Hematopoietic multipotent progenitor cell treated with erythropoietin and hydrocortisone succinate and interleukin-3 and kit ligand, for 15 days (in vitro differentiated cells): ENCODE data around the gene CFAP57.
"Not testable (repeated sequence)": the region's sequence is repeated elsewhere in the genome, so short reads cannot be mapped to it uniquely, and the experiment has no call there.

Experiments
- DNase-seq: peaks from one replicate; pipeline ENCODE4 v3.0.0-alpha.2; 2015; ENCODE audit warnings: low spot score

The CFAP57 gene

GRCh38 chr1:43174873-43175272 lies 2.7 kb downstream of the CFAP57 start:
- no peak for DNase-seq

GRCh38 chr1:43177691-43178090 lies 5.6 kb downstream of the CFAP57 start:
- DNase-seq = no peak

GRCh38 chr1:43184388-43184787 lies 12.3 kb downstream of the CFAP57 start:
- DNase-seq = no peak

- no peak for DNase-seq
These were observed 12.9 kb downstream of the CFAP57 start for GRCh38 chr1:43184995-43185394.

- DNase-seq = no peak
These were observed 16.0 kb downstream of the CFAP57 start for GRCh38 chr1:43188106-43188505.

- no peak for DNase-seq
These were observed 22.4 kb downstream of the CFAP57 start for GRCh38 chr1:43194509-43194908.

- no peak for DNase-seq
These were observed 25.4 kb downstream of the CFAP57 start for GRCh38 chr1:43197343-43198127.

GRCh38 chr1:43199093-43199726 lies 27.1 kb downstream of the CFAP57 start:
- DNase-seq = no peak

- no peak for DNase-seq
These were observed 31.7 kb downstream of the CFAP57 start for GRCh38 chr1:43203859-43204258.

GRCh38 chr1:43204394-43204793 lies 32.3 kb downstream of the CFAP57 start:
- DNase-seq = no peak

- no peak for DNase-seq
These were observed 33.5 kb downstream of the CFAP57 start for GRCh38 chr1:43205671-43206070.

- DNase-seq = no peak
These were observed 34.6 kb downstream of the CFAP57 start for GRCh38 chr1:43206600-43207228.

- no peak for DNase-seq
These were observed 35.2 kb downstream of the CFAP57 start for GRCh38 chr1:43207229-43207853.

GRCh38 chr1:43208277-43208676 lies 36.1 kb downstream of the CFAP57 start:
- not testable (repeated sequence) for DNase-seq

- DNase-seq = no peak
These were observed 42.6 kb downstream of the CFAP57 start for GRCh38 chr1:43214501-43215444.

GRCh38 chr1:43217747-43218146 lies 45.6 kb downstream of the CFAP57 start:
- no peak for DNase-seq

- DNase-seq = no peak
These were observed 49.0 kb downstream of the CFAP57 start for GRCh38 chr1:43220905-43221778.

- no peak for DNase-seq
These were observed 49.7 kb downstream of the CFAP57 start for GRCh38 chr1:43221797-43222196.

- no peak for DNase-seq
These were observed 50.7 kb downstream of the CFAP57 start for GRCh38 chr1:43222879-43223278.

GRCh38 chr1:43225168-43225567 lies 53.0 kb downstream of the CFAP57 start:
- peak; percentile 50 for DNase-seq
